ENCODE measurements around the gene CAPN15. TPM values are rescaled to one million over a fixed set of nuclear protein-coding genes. Genes with fewer than 3 reads are reported as not detected.

Gene CAPN15
- total RNA-seq, 1 donor from 2014 or later = 31.9 TPM

- TF ChIP-seq, protein P1, sequence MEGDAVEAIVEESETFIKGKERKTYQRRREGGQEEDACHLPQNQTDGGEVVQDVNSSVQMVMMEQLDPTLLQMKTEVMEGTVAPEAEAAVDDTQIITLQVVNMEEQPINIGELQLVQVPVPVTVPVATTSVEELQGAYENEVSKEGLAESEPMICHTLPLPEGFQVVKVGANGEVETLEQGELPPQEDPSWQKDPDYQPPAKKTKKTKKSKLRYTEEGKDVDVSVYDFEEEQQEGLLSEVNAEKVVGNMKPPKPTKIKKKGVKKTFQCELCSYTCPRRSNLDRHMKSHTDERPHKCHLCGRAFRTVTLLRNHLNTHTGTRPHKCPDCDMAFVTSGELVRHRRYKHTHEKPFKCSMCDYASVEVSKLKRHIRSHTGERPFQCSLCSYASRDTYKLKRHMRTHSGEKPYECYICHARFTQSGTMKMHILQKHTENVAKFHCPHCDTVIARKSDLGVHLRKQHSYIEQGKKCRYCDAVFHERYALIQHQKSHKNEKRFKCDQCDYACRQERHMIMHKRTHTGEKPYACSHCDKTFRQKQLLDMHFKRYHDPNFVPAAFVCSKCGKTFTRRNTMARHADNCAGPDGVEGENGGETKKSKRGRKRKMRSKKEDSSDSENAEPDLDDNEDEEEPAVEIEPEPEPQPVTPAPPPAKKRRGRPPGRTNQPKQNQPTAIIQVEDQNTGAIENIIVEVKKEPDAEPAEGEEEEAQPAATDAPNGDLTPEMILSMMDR (IDR thresholded peaks at IDR 0.05; ENCODE audit: insufficient read depth, low read length, severe bottlenecking) = no peak
- DNase-seq (ENCODE audit: low read depth) (no peak), FAIRE-seq (no peak)
- Histone ChIP-seq H3K27me3 (ENCODE audit: control insufficient read depth, insufficient read depth, low read length) (peaks cover 17% of the 10 kb centered on the region), H3K36me3 (ENCODE audit: control insufficient read depth, insufficient read depth, low read length) (peaks cover under 1% of the 10 kb centered on the region), H3K4me3 (ENCODE audit: low read depth, low read length) (no peak overlapping the region)
Observed at GRCh38 chr16:559021-559380, 31.5 kb downstream of the CAPN15 start.

DNA sequence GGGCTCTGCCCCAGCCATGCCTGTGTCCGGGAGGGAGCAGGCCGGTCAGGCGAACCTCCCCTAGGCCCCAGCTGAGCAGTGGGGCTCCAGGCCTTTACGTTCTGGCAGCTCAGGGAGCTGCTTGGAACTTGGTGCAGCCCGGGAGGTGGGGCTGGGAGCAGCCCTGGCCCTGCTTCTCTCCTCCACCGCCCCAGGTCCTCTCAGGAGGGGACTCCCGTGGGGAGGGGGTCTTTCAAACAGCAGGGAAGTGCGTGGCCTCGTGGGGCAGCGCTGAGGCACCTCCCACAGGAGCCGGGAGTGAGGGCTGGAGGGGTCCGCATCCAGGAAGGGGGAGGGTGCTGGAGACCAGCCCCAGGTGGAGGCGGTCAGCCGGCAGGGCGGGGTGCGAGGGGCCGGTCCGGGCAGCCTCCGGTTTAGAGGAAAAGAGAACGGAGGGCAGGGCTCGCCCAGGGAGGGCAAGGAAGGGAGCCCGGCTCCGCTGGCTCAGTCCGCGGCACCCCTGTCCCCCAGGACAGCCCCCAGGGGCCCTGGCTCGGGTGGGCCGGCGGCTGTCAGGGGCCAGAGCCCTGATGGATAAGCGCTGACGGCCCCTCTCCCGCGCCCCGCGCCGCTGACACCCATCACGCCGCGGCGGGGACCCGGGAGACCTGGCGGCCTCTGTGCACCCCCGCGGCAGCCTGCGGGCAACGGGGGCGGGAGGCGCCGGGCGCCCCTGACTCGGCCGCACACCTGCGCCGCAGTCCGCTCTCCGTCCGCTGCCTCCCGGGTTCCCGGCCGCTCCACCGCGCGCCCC is 32.1 kb downstream of the CAPN15 start:
- FAIRE-seq = no peak
- H3K36me3 ChIP-seq (ENCODE audit: control insufficient read depth, insufficient read depth, low read length) = no peaks in the 10 kb centered on the region
- H3K4me3 ChIP-seq (ENCODE audit: low read depth, low read length) = no peak overlapping the region
- TF ChIP-seq, protein P1 (IDR thresholded peaks at IDR 0.05; ENCODE audit: insufficient read depth, low read length, severe bottlenecking) = no peak
- H3K27me3 ChIP-seq (ENCODE audit: control insufficient read depth, insufficient read depth, low read length) = peaks cover 17% of the 10 kb centered on the region
- DNase-seq (ENCODE audit: low read depth) = no peak

- peaks cover 17% of the 10 kb centered on the region for H3K27me3 ChIP-seq (ENCODE audit: control insufficient read depth, insufficient read depth, low read length)
- TF ChIP-seq, protein P1 (IDR thresholded peaks at IDR 0.05; ENCODE audit: insufficient read depth, low read length, severe bottlenecking) = no peak
- no peak within 1 kb of the TSS for H3K4me3 ChIP-seq (ENCODE audit: low read depth, low read length)
- DNase-seq (ENCODE audit: low read depth) (no peak), FAIRE-seq (no peak)
- no peaks in the 10 kb centered on the region for H3K36me3 ChIP-seq (ENCODE audit: control insufficient read depth, insufficient read depth, low read length)
Observed at GRCh38 chr16:560204-560700, 32.7 kb downstream of the CAPN15 start, which contains the start of gene PRR35. PRR35 (plus strand) TSS chr16:560394; CDS start chr16:563295, 2,901 bp downstream.

- DNase-seq (ENCODE audit: low read depth) = no peak
- TF ChIP-seq, protein P1 (IDR thresholded peaks at IDR 0.05; ENCODE audit: insufficient read depth, low read length, severe bottlenecking) = no peak
- Histone ChIP-seq H3K4me3 (ENCODE audit: low read depth, low read length) (no peak overlapping the region), H3K27me3 (ENCODE audit: control insufficient read depth, insufficient read depth, low read length) (peaks cover 17% of the 10 kb centered on the region), H3K36me3 (ENCODE audit: control insufficient read depth, insufficient read depth, low read length) (no peaks in the 10 kb centered on the region)
- FAIRE-seq = no peak
Observed at GRCh38 chr16:560701-561412, 33.3 kb downstream of the CAPN15 start.

GRCh38 chr16:561413-561794 is 33.9 kb downstream of the CAPN15 start:
- H3K27me3 ChIP-seq (ENCODE audit: control insufficient read depth, insufficient read depth, low read length) = peaks cover 17% of the 10 kb centered on the region
- TF ChIP-seq, protein P1 (IDR thresholded peaks at IDR 0.05; ENCODE audit: insufficient read depth, low read length, severe bottlenecking) = no peak
- H3K4me3 ChIP-seq (ENCODE audit: low read depth, low read length) = no peak overlapping the region
- no peaks in the 10 kb centered on the region for H3K36me3 ChIP-seq (ENCODE audit: control insufficient read depth, insufficient read depth, low read length)
- DNase-seq (ENCODE audit: low read depth) = no peak
- no peak for FAIRE-seq

Data from bronchial epithelial cell (primary cell).